Hypothalamus (tissue), 51 donors: ENCODE results near the gene SUSD6.
"Not testable (repeated sequence)": the region's sequence is repeated elsewhere in the genome, so short reads cannot be mapped to it uniquely, and the experiment has no call there.

Experiments
- DNase-seq, 51 donors: peaks; one replicate each; lab custom pipeline; 2025; lab: John Stamatoyannopoulos, UW

SUSD6 gene

GRCh38 chr14:69647213-69647612, 35.8 kb downstream of the SUSD6 start:
- DNase-seq = no peak

- not testable (repeated sequence) for DNase-seq
These were observed 36.2 kb downstream of the SUSD6 start for GRCh38 chr14:69647642-69648041.

GRCh38 chr14:69648480-69649451, 37.4 kb downstream of the SUSD6 start:
- no peak for DNase-seq

GRCh38 chr14:69650948-69651369, 39.6 kb downstream of the SUSD6 start:
- no peak for DNase-seq

GRCh38 chr14:69651664-69652063, 40.3 kb downstream of the SUSD6 start:
- DNase-seq = no peak

- DNase-seq = peak in 1 of 51 donors; percentile 8
These were observed 41.7 kb downstream of the SUSD6 start for GRCh38 chr14:69652942-69653684.

- DNase-seq = no peak
These were observed 42.7 kb downstream of the SUSD6 start for GRCh38 chr14:69654116-69654515.

- DNase-seq = peak in 1 of 51 donors; percentile 23
These were observed 46.6 kb downstream of the SUSD6 start for GRCh38 chr14:69657950-69658355.

- no peak for DNase-seq
These were observed 47.4 kb downstream of the SUSD6 start for GRCh38 chr14:69658664-69659261.

- no peak for DNase-seq
These were observed 49.2 kb downstream of the SUSD6 start for GRCh38 chr14:69660344-69661193.

GRCh38 chr14:69661194-69661537, 49.8 kb downstream of the SUSD6 start:
- DNase-seq = no peak

GRCh38 chr14:69662636-69663299, 51.4 kb downstream of the SUSD6 start:
- no peak for DNase-seq

- peak in 1 of 51 donors; percentile 4 for DNase-seq
These were observed 51.9 kb downstream of the SUSD6 start for GRCh38 chr14:69663300-69663643.

- DNase-seq = no peak
These were observed 52.9 kb downstream of the SUSD6 start for GRCh38 chr14:69664265-69664664.

GRCh38 chr14:69664865-69665526, 53.6 kb downstream of the SUSD6 start:
- no peak for DNase-seq

- no peak for DNase-seq
These were observed 54.2 kb downstream of the SUSD6 start for GRCh38 chr14:69665631-69666030.

- DNase-seq = no peak
These were observed 54.7 kb downstream of the SUSD6 start for GRCh38 chr14:69666112-69666511.

GRCh38 chr14:69666690-69667211, 55.4 kb downstream of the SUSD6 start:
- DNase-seq = no peak

- DNase-seq = no peak
These were observed 56.5 kb downstream of the SUSD6 start for GRCh38 chr14:69667938-69668335.
